HepG2 (cell line): ENCODE data around the gene HK2. TPM values are rescaled to one million over a fixed set of nuclear protein-coding genes. Genes with fewer than 3 reads are reported as not detected.

Experiments used
- ATAC-seq: fragments of 200-7000 bp; cut with Tn5 transposase; 3 replicates; pipeline ENCODE4 v1.9.1; 2020; ENCODE audit warnings: mild to moderate bottlenecking, moderate library complexity
- BruUV-seq: library from RNA; stranded (reverse); fragments of 400-500 nt; replicated peaks from 2 replicates; lab custom pipeline; 2021; lab: Mats Ljungman, UMichigan
- CTCF ChIA-PET: fragments of 300-600 bp; formaldehyde crosslinking; extraction: SDS; loops from one replicate; lab custom pipeline; 2021; ENCODE audit warnings: low total read pairs, inconsistent platforms, low intra/inter-chr PET ratio; lab: Yijun Ruan, JAX
- POLR2A ChIA-PET: fragments of 350-600 bp; sonication (Branson Sonifier 250); formaldehyde crosslinking; loops from one replicate; lab custom pipeline; 2020; ENCODE audit warnings: antibody characterized with exemption, inconsistent platforms; lab: Yijun Ruan, JAX
- DNase-seq: peaks from one replicate; pipeline ENCODE4 v3.0.0-alpha.2; 2015; ENCODE audit warnings: low spot score
- FAIRE-seq: peaks from 3 replicates; lab custom pipeline; 2011; peaks lifted over from hg19 to GRCh38; lab: Jason Lieb, UNC
- H2AFZ ChIP-seq: one replicate; pipeline ENCODE4 v1.6.1; 2011; ENCODE audit warnings: low read length, inconsistent platforms
- H3K27ac ChIP-seq: fragments of 300-600 bp; 3 replicates; pipeline ENCODE4 v1.8.0; 2011; ENCODE audit warnings: mixed run types, mild to moderate bottlenecking, mixed read lengths, low read length, inconsistent platforms; ENCODE audit not compliant: insufficient read depth; ENCODE audit errors: extremely low read length
- H3K27me3 ChIP-seq, 2 experiments: fragments of 200-600 bp in 1 of 2; 2 replicates in 1 of 2; 3 replicates in 1 of 2; pipeline versions ENCODE4 v1.6.0 to v1.8.0; 2011; ENCODE audit warnings: low read length in 2 of 2, mild to moderate bottlenecking in 2 of 2, moderate library complexity in 2 of 2, inconsistent platforms in 1 of 2; ENCODE audit not compliant: insufficient read depth in 2 of 2, control insufficient read depth in 1 of 2
- H3K36me3 ChIP-seq, 2 experiments: fragments of 200-600 bp in 1 of 2; replicated peaks in 1 of 2; 2 replicates in 1 of 2; 3 replicates in 1 of 2; pipeline versions ENCODE4 v1.5.1 to v1.8.0; 2011; ENCODE audit warnings: low read length in 2 of 2, inconsistent platforms in 1 of 2; ENCODE audit not compliant: insufficient read depth in 2 of 2, control insufficient read depth in 1 of 2
- H3K4me1 ChIP-seq: 2 replicates; pipeline ENCODE4 v1.5.1; 2012; ENCODE audit warnings: low read length, inconsistent platforms; ENCODE audit not compliant: insufficient read depth
- H3K4me2 ChIP-seq: 2 replicates; pipeline ENCODE4 v1.6.0; 2011; ENCODE audit warnings: low read depth, low read length, inconsistent platforms
- H3K4me3 ChIP-seq, 3 experiments: fragments of 200-600 bp in 1 of 3; sonication (generic), shearing (Covaris generic) in 1 of 3; replicated peaks in 1 of 3; 2 replicates each; pipeline ENCODE4 v1.5.1; 2011 to 2016; ENCODE audit warnings: low read length in 3 of 3, inconsistent platforms in 2 of 3, low read depth in 2 of 3, mild to moderate bottlenecking in 2 of 3, control low read depth in 1 of 3, mixed read lengths in 1 of 3; ENCODE audit not compliant: insufficient read depth in 1 of 3
- H3K79me2 ChIP-seq: one replicate; pipeline ENCODE4 v1.6.1; 2011; ENCODE audit warnings: low read length, inconsistent platforms; ENCODE audit not compliant: insufficient read depth
- H3K9ac ChIP-seq: 2 replicates; pipeline ENCODE4 v1.6.0; 2011; ENCODE audit warnings: mild to moderate bottlenecking, low read depth, low read length, inconsistent platforms; ENCODE audit not compliant: insufficient read depth
- H3K9me3 ChIP-seq: 2 replicates; pipeline ENCODE4 v1.5.1; 2012; ENCODE audit warnings: mild to moderate bottlenecking, low read length
- H4K20me1 ChIP-seq: 2 replicates; pipeline ENCODE4 v1.6.0; 2011; ENCODE audit warnings: inconsistent platforms, mild to moderate bottlenecking, low read length, moderate library complexity; ENCODE audit not compliant: insufficient read depth
- CREB1 ChIP-seq, 2 experiments: fragments of 450-650 bp in 1 of 2; IDR thresholded peaks; 2 replicates each; pipeline ENCODE4 v1.6.1; 2016 to 2017; ENCODE audit warnings: control low read depth in 1 of 2, mild to moderate bottlenecking in 1 of 2, missing compliant biosample characterization in 1 of 2, missing genetic modification characterization in 1 of 2
- FOXA3 ChIP-seq: IDR thresholded peaks from 2 replicates; pipeline ENCODE4 v1.6.1; 2016; ENCODE audit warnings: missing genetic modification reagents, missing compliant biosample characterization
- GTF2F1 ChIP-seq: fragments of 150-350 bp; IDR thresholded peaks from 2 replicates; pipeline ENCODE4 v1.6.1; 2014; ENCODE audit warnings: low read length
- HDAC1 ChIP-seq: sonication (generic); formaldehyde crosslinking; IDR thresholded peaks from 2 replicates; pipeline ENCODE4 v1.5.1; 2020; ENCODE audit warnings: mild to moderate bottlenecking, missing genetic modification reagents
- IRF1 ChIP-seq: sonication (generic); formaldehyde crosslinking; IDR thresholded peaks from 2 replicates; pipeline ENCODE4 v1.4.0; 2020; ENCODE audit warnings: low read depth, mild to moderate bottlenecking, missing genetic modification reagents
- JDP2 ChIP-seq: sonication (generic); formaldehyde crosslinking; IDR thresholded peaks from 2 replicates; pipeline ENCODE4 v1.8.1; 2022; ENCODE audit warnings: missing genetic modification reagents, borderline replicate concordance
- NFIB ChIP-seq: sonication (generic); formaldehyde crosslinking; IDR thresholded peaks from 2 replicates; pipeline ENCODE4 v1.9.0; 2021; ENCODE audit warnings: missing genetic modification reagents, mild to moderate bottlenecking, borderline replicate concordance
- RBM22 ChIP-seq: fragments of 200-400 bp; formaldehyde crosslinking; optimal IDR thresholded peaks from 2 replicates; pipeline ENCODE3; 2017; ENCODE audit warnings: mild to moderate bottlenecking, low read length, moderate library complexity
- THAP8 ChIP-seq: sonication (generic); formaldehyde crosslinking; IDR thresholded peaks from 2 replicates; pipeline ENCODE4 v1.5.1; 2020; ENCODE audit warnings: missing genetic modification reagents, mild to moderate bottlenecking, borderline replicate concordance
- ZNF142 ChIP-seq: sonication (generic); formaldehyde crosslinking; IDR thresholded peaks from 2 replicates; pipeline ENCODE4 v1.4.0; 2020; ENCODE audit warnings: missing genetic modification reagents
- ZNF414 ChIP-seq: sonication (generic); formaldehyde crosslinking; IDR thresholded peaks from 2 replicates; pipeline ENCODE4 v1.5.0; 2020; ENCODE audit warnings: missing genetic modification reagents
- ZNF451 ChIP-seq: sonication (generic); formaldehyde crosslinking; IDR thresholded peaks from 2 replicates; pipeline ENCODE4 v1.5.0; 2020; ENCODE audit warnings: mild to moderate bottlenecking, missing genetic modification reagents
- ZNF775 ChIP-seq: sonication (generic); formaldehyde crosslinking; IDR thresholded peaks from 2 replicates; pipeline ENCODE4 v1.4.0; 2020; ENCODE audit warnings: missing genetic modification reagents, mild to moderate bottlenecking, moderate library complexity, borderline replicate concordance
- ZNF777 ChIP-seq: sonication (generic); formaldehyde crosslinking; IDR thresholded peaks from 2 replicates; pipeline ENCODE4 v1.4.0; 2020; ENCODE audit warnings: missing genetic modification reagents
- WGBS: methylation state at CpG from one replicate; pipeline ENCODE4 v1.1.6; 2017; ENCODE audit warnings: low lambda C conversion rate; 5-methylcytosine and 5-hydroxymethylcytosine counted together
- in situ Hi-C: cut with HindIII; loops from 2 replicates; pipeline ENCODE4 v1.10.0; 2017; ENCODE audit warnings: low pct_unique_long_range_greater_than_20kb; ENCODE audit not compliant: extremely low pct_ligation_motif_present
- intact Hi-C: fragments of 100-400 bp; cut with micrococcal nuclease; formaldehyde crosslinking; loops from one replicate; pipeline ENCODE4 v1.10.0; 2022; ENCODE audit not compliant: unreplicated experiment
- polyA plus RNA-seq, 8 experiments: library from polyadenylated mRNA; depleted of rRNA in 3 of 8; stranded (reverse) in 7 of 8; unstranded in 1 of 8; fragments of >200 nt; fragmentation: Illumina TruSeq in 4 of 8; extraction: Trizol in 4 of 8; gene quantifications; 2 replicates each; pipeline versions ENCODE4 v1.2.1 to v1.2.3, GENCODE V29; 2011 to 2016; ENCODE audit warnings: low read depth in 4 of 8, missing spikeins in 1 of 8, mixed read lengths in 1 of 8; ENCODE audit not compliant: insufficient read depth in 1 of 8
- total RNA-seq, 5 experiments: library from RNA; depleted of rRNA; stranded (reverse); fragments of >200 nt; fragmentation: Illumina TruSeq; extraction: Trizol; gene quantifications; 2 replicates each; pipeline ENCODE4 v1.2.3, GENCODE V29; 2016; ENCODE audit warnings: low read depth in 1 of 5

Gene HK2
- total and polyA plus RNA-seq, 2 of the 13 experiments (the other 11 are each of a cell fraction or from before 2014, with no cell fraction given) = 13.2 to 101 TPM

GRCh38 chr2:74882299-74882687 lies 48.4 kb downstream of the HK2 start:
- H3K9me3 ChIP-seq = no peaks in the 10 kb centered on the region
- H3K27ac ChIP-seq = no peak overlapping the region
- BruUV-seq = no TSS peak
- no peak overlapping the region for H3K4me2 ChIP-seq
- no peaks in the 10 kb centered on the region for H3K4me1 ChIP-seq
- FAIRE-seq (no peak), ATAC-seq (no peak), DNase-seq (no peak)
- no peak overlapping the region for H3K9ac ChIP-seq
- H3K79me2 ChIP-seq = no peaks in the 10 kb centered on the region
- no peak overlapping the region for H2AFZ ChIP-seq
- H4K20me1 ChIP-seq = no peaks in the 10 kb centered on the region
- ChIA-PET POLR2A (no interaction called here), CTCF (no interaction called here)
- intact Hi-C loops = no loop called here
- peaks cover 87 to 97% of the 10 kb centered on the region in 2 experiments for H3K36me3 ChIP-seq
- no peaks in the 10 kb centered on the region for H3K27me3 ChIP-seq
- in situ Hi-C loops = no loop called here
- 87% methylated on average over 4 of the region's 4 CpGs for WGBS
- H3K4me3 ChIP-seq = no peak overlapping the region
- TF ChIP-seq ZNF414 (CRISPR knock-in tag) (no peak), CREB1 (IDR thresholded peaks at IDR 0.05) (0 out of 2 replicates have a peak, but pooled peaks have one; percentile 20), CREB1 (CRISPR knock-in tag; IDR thresholded peaks at IDR 0.05) (no peak), NFIB (CRISPR knock-in tag) (no peak), IRF1 (CRISPR knock-in tag) (no peak), HDAC1 (no peak), RBM22 (peak; percentile 7), ZNF142 (CRISPR knock-in tag) (no peak), ZNF451 (no peak), ZNF777 (CRISPR knock-in tag) (no peak), GTF2F1 (no peak), JDP2 (CRISPR knock-in tag) (no peak), FOXA3 (CRISPR knock-in tag) (no peak), THAP8 (CRISPR knock-in tag) (no peak), ZNF775 (no peak)
